K562 (cell line): ENCODE measurements around the gene HYCC2. TPM values are rescaled to one million over a fixed set of nuclear protein-coding genes. Genes with fewer than 3 reads are reported as not detected.
A peak's percentile ranks its signal among the peaks of the same experiment; 100 is the strongest.

Source experiments
- ATAC-seq: fragments of 200-7000 bp; cut with Tn5 transposase; 3 replicates; pipeline ENCODE4 v1.9.1; 2020; ENCODE audit warnings: moderate library complexity
- BruUV-seq: library from RNA; stranded (reverse); fragments of 400-500 nt; replicated peaks from 2 replicates; lab custom pipeline; 2021; lab: Mats Ljungman, UMichigan
- CTCF ChIA-PET: fragments of 300-600 bp; formaldehyde crosslinking; extraction: SDS; loops from one replicate; lab custom pipeline; 2021; ENCODE audit warnings: low intra/inter-chr PET ratio; lab: Yijun Ruan, JAX
- POLR2A ChIA-PET: fragments of 300-600, 350-650 bp; sonication (Branson Sonifier 250); formaldehyde crosslinking; extraction: SDS; loops from one replicate; lab custom pipeline; 2021; ENCODE audit warnings: antibody characterized with exemption, inconsistent platforms; lab: Yijun Ruan, JAX
- DNase-seq, 4 experiments: peaks; one replicate each; pipeline versions ENCODE4 v3.0.0 to v3.0.0-alpha.2; 2011 to 2018; ENCODE audit warnings: low spot score in 3 of 4, mixed read lengths in 3 of 4; ENCODE audit errors: extremely low read depth in 1 of 4
- FAIRE-seq: peaks from 2 replicates; lab custom pipeline; 2011; peaks lifted over from hg19 to GRCh38; lab: Jason Lieb, UNC
- H2AFZ ChIP-seq: 2 replicates; pipeline ENCODE4 v1.6.0; 2011; ENCODE audit warnings: low read depth, low read length, control low read depth, inconsistent platforms
- H3K27ac ChIP-seq: fragments of 200-600 bp; 3 replicates; pipeline ENCODE4 v1.8.0; 2011; ENCODE audit warnings: low read depth, mild to moderate bottlenecking, control low read depth, inconsistent platforms, low read length, moderate library complexity, mixed read lengths; ENCODE audit errors: extremely low read depth
- H3K27me3 ChIP-seq, 2 experiments: fragments of 300-600 bp in 1 of 2; 2 replicates in 1 of 2; 3 replicates in 1 of 2; pipeline versions ENCODE4 v1.6.0 to v1.8.0; 2011; ENCODE audit warnings: inconsistent platforms in 2 of 2, low read length in 2 of 2, mild to moderate bottlenecking in 1 of 2, mixed read lengths in 1 of 2, moderate library complexity in 1 of 2; ENCODE audit not compliant: control insufficient read depth in 2 of 2, insufficient read depth in 2 of 2
- H3K36me3 ChIP-seq: fragments of 300-600 bp; 3 replicates; pipeline ENCODE4 v1.8.0; 2011; ENCODE audit warnings: mild to moderate bottlenecking, low read length, inconsistent platforms; ENCODE audit not compliant: control insufficient read depth, insufficient read depth
- H3K4me1 ChIP-seq, 2 experiments: fragments of 200-600 bp in 1 of 2; replicated peaks in 1 of 2; 2 replicates in 1 of 2; 3 replicates in 1 of 2; pipeline versions ENCODE4 v1.5.1 to v1.8.0; 2011; ENCODE audit warnings: inconsistent platforms in 2 of 2, low read length in 2 of 2, mild to moderate bottlenecking in 1 of 2, mixed read lengths in 1 of 2, moderate library complexity in 1 of 2; ENCODE audit not compliant: control insufficient read depth in 2 of 2, insufficient read depth in 2 of 2
- H3K4me2 ChIP-seq: 2 replicates; pipeline ENCODE4 v1.6.1; 2011; ENCODE audit warnings: low read length, control low read depth, inconsistent platforms, mixed read lengths; ENCODE audit not compliant: insufficient read depth
- H3K4me3 ChIP-seq: fragments of 200-600 bp; sonication (generic), shearing (Covaris generic); 2 replicates; pipeline ENCODE4 v1.5.1; 2016; ENCODE audit warnings: control low read depth, inconsistent platforms
- H3K79me2 ChIP-seq: fragments of 200-600 bp; 3 replicates; pipeline ENCODE4 v1.8.0; 2011; ENCODE audit warnings: low read length, inconsistent platforms; ENCODE audit not compliant: control insufficient read depth, insufficient read depth
- H3K9ac ChIP-seq, 2 experiments: 2 replicates each; pipeline versions ENCODE4 v1.6.0 to v1.6.1; 2011; ENCODE audit warnings: low read depth in 2 of 2, low read length in 2 of 2, control low read depth in 1 of 2, inconsistent platforms in 1 of 2, mild to moderate bottlenecking in 1 of 2, mixed read lengths in 1 of 2; ENCODE audit not compliant: insufficient read depth in 1 of 2
- H3K9me1 ChIP-seq: one replicate; pipeline ENCODE4 v1.6.0; 2011; ENCODE audit warnings: inconsistent platforms, mild to moderate bottlenecking, low read length, moderate library complexity; ENCODE audit not compliant: control insufficient read depth, insufficient read depth
- H3K9me3 ChIP-seq: replicated peaks from 2 replicates; pipeline ENCODE4 v1.5.1; 2011; ENCODE audit warnings: low read depth, low read length, inconsistent platforms; ENCODE audit not compliant: control insufficient read depth, insufficient read depth
- H4K20me1 ChIP-seq: replicated peaks from 2 replicates; pipeline ENCODE4 v1.6.1; 2011; ENCODE audit warnings: low read length, inconsistent platforms, mixed read lengths; ENCODE audit not compliant: control insufficient read depth, insufficient read depth
- BRCA1 ChIP-seq, 2 experiments: fragments of 450-650 bp in 1 of 2; sonication (generic) in 1 of 2; formaldehyde crosslinking in 1 of 2; IDR thresholded peaks; 2 replicates each; pipeline versions ENCODE4 v1.5.0 to v1.6.1; 2017 to 2020; ENCODE audit warnings: mild to moderate bottlenecking in 1 of 2, missing genetic modification reagents in 1 of 2
- CHCHD3 ChIP-seq: fragments of 250-450 bp; sonication (Bioruptor Pico); IDR thresholded peaks from 2 replicates; pipeline ENCODE4 v2.1.2; 2022; ENCODE audit warnings: mild to moderate bottlenecking
- CREBBP ChIP-seq: IDR thresholded peaks from one replicate; pipeline ENCODE4 v1.6.1; 2012; ENCODE audit warnings: low read depth, mild to moderate bottlenecking, control low read depth, inconsistent platforms, low read length
- ELF1 ChIP-seq: fragments of 200-800 bp; sonication (Bioruptor generic); IDR thresholded peaks from 2 replicates; pipeline ENCODE4 v1.6.1; 2016; ENCODE audit warnings: missing genetic modification characterization, missing compliant biosample characterization
- FOXK2 ChIP-seq, 2 experiments: fragments of 450-650 bp; IDR thresholded peaks in 1 of 2; conservative IDR thresholded peaks in 1 of 2; 2 replicates each; pipeline ENCODE4 v1.6.1; 2016; ENCODE audit warnings: low read depth in 2 of 2, mild to moderate bottlenecking in 1 of 2
- GTF2B ChIP-seq: IDR thresholded peaks from 2 replicates; pipeline ENCODE4 v1.6.1; 2011; ENCODE audit not compliant: insufficient read length; ENCODE audit errors: extremely low read depth
- MAZ ChIP-seq, 2 experiments: fragments of 450-650 bp in 1 of 2; sonication (generic) in 1 of 2; formaldehyde crosslinking; IDR thresholded peaks in 1 of 2; conservative IDR thresholded peaks in 1 of 2; 2 replicates each; pipeline versions ENCODE4 v1.4.0 to v1.5.0; 2020; ENCODE audit warnings: mild to moderate bottlenecking in 1 of 2, missing genetic modification reagents in 1 of 2
- MIER1 ChIP-seq: fragments of 450-650 bp; IDR thresholded peaks from 2 replicates; pipeline ENCODE4 v1.6.1; 2016; ENCODE audit warnings: antibody characterized with exemption, mild to moderate bottlenecking, low read depth
- NR3C1 ChIP-seq: sonication (generic); formaldehyde crosslinking; IDR thresholded peaks from 2 replicates; pipeline ENCODE4 v1.8.1; 2022; ENCODE audit warnings: missing genetic modification reagents
- POLR2B ChIP-seq: fragments of 450-650 bp; IDR thresholded peaks from 2 replicates; pipeline ENCODE4 v1.6.1; 2018; ENCODE audit warnings: low read depth; ENCODE audit not compliant: partially characterized antibody
- PTRF ChIP-seq: fragments of 450-650 bp; IDR thresholded peaks from 2 replicates; pipeline ENCODE4 v1.6.1; 2016; ENCODE audit warnings: mild to moderate bottlenecking, missing genetic modification characterization, missing compliant biosample characterization
- SETDB1 ChIP-seq: IDR thresholded peaks from one replicate; pipeline ENCODE4 v1.6.1; 2012; ENCODE audit warnings: low read length, control low read depth, inconsistent platforms
- SMARCC2 ChIP-seq: fragments of 450-650 bp; IDR thresholded peaks from 2 replicates; pipeline ENCODE4 v1.6.1; 2017; ENCODE audit warnings: antibody characterized with exemption, moderate library complexity, mild to moderate bottlenecking, low read depth
- SRSF1 ChIP-seq: fragments of 200-400 bp; formaldehyde crosslinking; IDR thresholded peaks from 2 replicates; pipeline ENCODE4 v1.6.1; 2017; ENCODE audit warnings: mild to moderate bottlenecking, low read depth, low read length, moderate library complexity
- THRA ChIP-seq: fragments of 450-650 bp; IDR thresholded peaks from 2 replicates; pipeline ENCODE4 v1.6.1; 2017; ENCODE audit warnings: mild to moderate bottlenecking, moderate library complexity
- ZNF512 ChIP-seq: IDR thresholded peaks from 2 replicates; pipeline ENCODE4 v1.6.1; 2016; ENCODE audit warnings: missing genetic modification characterization, missing compliant biosample characterization
- ZNF639 ChIP-seq, 2 experiments: fragments of 200-800 bp in 1 of 2; sonication (Bioruptor generic) in 1 of 2; sonication (generic) in 1 of 2; formaldehyde crosslinking in 1 of 2; IDR thresholded peaks in 1 of 2; conservative IDR thresholded peaks in 1 of 2; 2 replicates each; pipeline versions ENCODE4 v1.5.0 to v1.6.1; 2016 to 2020; ENCODE audit warnings: missing compliant biosample characterization in 1 of 2, missing genetic modification characterization in 1 of 2, missing genetic modification reagents in 1 of 2
- ZNF75A ChIP-seq: fragments of 450-650 bp; formaldehyde crosslinking; IDR thresholded peaks from 2 replicates; pipeline ENCODE4 v1.4.0; 2020; ENCODE audit warnings: mild to moderate bottlenecking
- WGBS: fragments of 100-300 bp; shearing (Covaris generic); methylation state at CpG from one replicate; pipeline ENCODE4 v1.1.6; 2016; ENCODE audit warnings: low coverage, mixed read lengths; ENCODE audit not compliant: insufficient coverage; ENCODE audit errors: missing lambda C conversion rate; 5-methylcytosine and 5-hydroxymethylcytosine counted together
- in situ Hi-C: fragments of 300-500 bp; cut with MboI; formaldehyde crosslinking; loops from 4 replicates; pipeline ENCODE4 v1.15.0; 2018; ENCODE audit warnings: inconsistent platforms, mixed read lengths
- intact Hi-C: fragments of 100-400 bp; cut with micrococcal nuclease; formaldehyde crosslinking; loops from 2 replicates; pipeline ENCODE4 v1.14.2; 2022
- polyA plus RNA-seq, 8 experiments: library from polyadenylated mRNA; depleted of rRNA in 4 of 8; stranded (reverse) in 5 of 8; unstranded in 3 of 8; fragments of >200 nt; fragmentation: Nextera tagmentation in 2 of 8; fragmentation: Illumina TruSeq in 1 of 8; extraction: Ambion mirVana in 2 of 8; extraction: Trizol in 1 of 8; gene quantifications; 2 replicates each; pipeline versions ENCODE4 v1.2.1 to v1.2.3, GENCODE V29; 2011 to 2014; ENCODE audit warnings: inconsistent platforms in 1 of 8, missing spikeins in 1 of 8
- total RNA-seq, 7 experiments: library from RNA; depleted of rRNA in 6 of 7; stranded (reverse); fragments of >200 nt in 6 of 7; fragmentation: Illumina TruSeq in 2 of 7; extraction: Trizol in 2 of 7; gene quantifications; 2 replicates each; pipeline versions ENCODE4 v1.2.1 to v1.2.3, GENCODE V29; 2011 to 2021; ENCODE audit warnings: low replicate concordance in 1 of 7

Gene HYCC2
- total and polyA plus RNA-seq, 9 of the 15 experiments (the other 6 are each of a cell fraction or from before 2014, with no cell fraction given), result 5.4 to 20.0 (median 9.8) TPM

GRCh38 chr2:201107624-201108023 is 36.2 kb upstream of the HYCC2 start:
- H3K9me1 ChIP-seq, result no peaks in the 10 kb centered on the region
- peaks cover 5 to 6% of the 10 kb centered on the region in 2 experiments; a peak in 3 of 5 replicates for H3K4me1 ChIP-seq
- H3K4me2 ChIP-seq, result no peak overlapping the region
- ATAC-seq, result no peak
- ChIA-PET POLR2A (interaction anchor here (1.4 to 1.5 kb wide), 3 partner anchors 8 to 144 kb away, joined by 4 to 5 read pairs (median 4); partner anchors contain the start of genes CFLAR and ORC2), CTCF (no interaction called here)
- FAIRE-seq, result no peak
- no peak for DNase-seq
- no peak overlapping the region for H3K4me3 ChIP-seq
- H3K27me3 ChIP-seq, result no peaks in the 10 kb centered on the region
- H4K20me1 ChIP-seq, result no peaks in the 10 kb centered on the region
- H3K36me3 ChIP-seq, result no peaks in the 10 kb centered on the region
- no peak overlapping the region for H3K27ac ChIP-seq
- no TSS peak for BruUV-seq
- 0 out of 4 replicates have a peak overlapping the region, but pooled peaks of 1 of the 2 experiments have one; percentile 33 for H3K9ac ChIP-seq
- no peaks in the 10 kb centered on the region; the same call in 2 of the 3 replicates for H3K79me2 ChIP-seq
- in situ Hi-C loops, result no loop called here
- WGBS, result 50% methylated on average over 1 of the region's 2 CpGs
- intact Hi-C loops, result no loop called here
- H2AFZ ChIP-seq, result no peak overlapping the region
- no peaks in the 10 kb centered on the region for H3K9me3 ChIP-seq
- TF ChIP-seq BRCA1 (IDR thresholded peaks at IDR 0.05), result no peak
- no peak for TF ChIP-seq BRCA1 (CRISPR knock-in tag; IDR thresholded peaks at IDR 0.05)
- TF ChIP-seq SRSF1, result no peak
- no peak for TF ChIP-seq ZNF512 (tag)
- TF ChIP-seq THRA, result no peak
- TF ChIP-seq CHCHD3 (CRISPR knock-in tag), result no peak
- TF ChIP-seq ZNF75A, result no peak
- no peak for TF ChIP-seq FOXK2 (conservative IDR thresholded peaks at IDR 0.05 in 1 of 2, IDR thresholded peaks at IDR 0.05 in 1 of 2; ENCODE audit: low read depth in 2 of 2)
- TF ChIP-seq ELF1, result no peak
- TF ChIP-seq MAZ (CRISPR knock-in tag; conservative IDR thresholded peaks at IDR 0.05 in 1 of 2, IDR thresholded peaks at IDR 0.05 in 1 of 2), result no peak
- no peak for TF ChIP-seq NR3C1
- TF ChIP-seq PTRF (tag), result no peak
- no peak for TF ChIP-seq GTF2B
- no peak for TF ChIP-seq ZNF639 (CRISPR knock-in tag; conservative IDR thresholded peaks at IDR 0.05 in 1 of 2, IDR thresholded peaks at IDR 0.05 in 1 of 2)
- TF ChIP-seq POLR2B, result no peak
- no peak for TF ChIP-seq MIER1
- TF ChIP-seq SETDB1, result no peak
- no peak for TF ChIP-seq CREBBP
- TF ChIP-seq SMARCC2, result no peak
